Breast epithelium (tissue), 3 donors: ENCODE data around the gene THADA.

Experiments
- POLR2A ChIP-seq: fragments of 450-650 bp; IDR thresholded peaks from one replicate; pipeline ENCODE4 v1.6.1; 2016; ENCODE audit warnings: antibody characterized with exemption, mild to moderate bottlenecking, moderate library complexity
- POLR2AphosphoS5 ChIP-seq, 3 donors: sonication (generic); formaldehyde crosslinking; IDR thresholded peaks; one replicate each; pipeline ENCODE4 v1.6.1; 2017; ENCODE audit warnings: antibody characterized with exemption in 3 of 3
- TF ChIP-seq, protein P1 (sequence below), 3 donors: fragments of 450-650 bp; IDR thresholded peaks; one replicate each; pipeline ENCODE4 v1.5.1; 2016 to 2017; ENCODE audit warnings: antibody characterized with exemption in 3 of 3, mild to moderate bottlenecking in 3 of 3, moderate library complexity in 3 of 3

DNA sequence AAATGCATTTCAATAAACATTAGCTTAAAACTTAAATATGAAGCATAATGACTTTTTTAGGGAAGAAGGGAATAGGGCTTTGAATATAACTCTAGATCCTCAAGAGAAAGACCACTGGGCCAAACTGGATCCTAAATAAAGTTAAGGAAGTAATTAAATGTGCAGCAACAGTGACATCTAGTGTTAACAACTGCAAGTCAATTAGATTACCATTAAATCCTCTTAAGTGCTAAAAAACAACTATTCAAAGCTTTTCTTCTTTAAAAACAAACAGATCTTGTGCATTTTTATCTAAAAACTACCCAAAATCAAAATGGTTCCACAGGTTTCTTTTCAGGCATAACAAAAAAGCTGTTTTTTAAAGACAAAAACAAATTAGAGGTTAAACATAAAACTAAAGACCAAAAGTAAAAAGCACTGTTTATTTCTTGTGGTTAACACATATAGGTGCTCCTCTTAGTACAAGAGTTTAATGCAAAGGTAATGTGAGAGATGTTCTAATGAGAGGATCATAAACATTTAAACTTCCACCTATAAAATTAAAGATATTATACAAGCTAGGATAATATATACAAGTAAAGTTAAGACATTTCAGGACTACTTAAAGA, 111.4 kb downstream of the THADA start:
- TF ChIP-seq, protein P1, sequence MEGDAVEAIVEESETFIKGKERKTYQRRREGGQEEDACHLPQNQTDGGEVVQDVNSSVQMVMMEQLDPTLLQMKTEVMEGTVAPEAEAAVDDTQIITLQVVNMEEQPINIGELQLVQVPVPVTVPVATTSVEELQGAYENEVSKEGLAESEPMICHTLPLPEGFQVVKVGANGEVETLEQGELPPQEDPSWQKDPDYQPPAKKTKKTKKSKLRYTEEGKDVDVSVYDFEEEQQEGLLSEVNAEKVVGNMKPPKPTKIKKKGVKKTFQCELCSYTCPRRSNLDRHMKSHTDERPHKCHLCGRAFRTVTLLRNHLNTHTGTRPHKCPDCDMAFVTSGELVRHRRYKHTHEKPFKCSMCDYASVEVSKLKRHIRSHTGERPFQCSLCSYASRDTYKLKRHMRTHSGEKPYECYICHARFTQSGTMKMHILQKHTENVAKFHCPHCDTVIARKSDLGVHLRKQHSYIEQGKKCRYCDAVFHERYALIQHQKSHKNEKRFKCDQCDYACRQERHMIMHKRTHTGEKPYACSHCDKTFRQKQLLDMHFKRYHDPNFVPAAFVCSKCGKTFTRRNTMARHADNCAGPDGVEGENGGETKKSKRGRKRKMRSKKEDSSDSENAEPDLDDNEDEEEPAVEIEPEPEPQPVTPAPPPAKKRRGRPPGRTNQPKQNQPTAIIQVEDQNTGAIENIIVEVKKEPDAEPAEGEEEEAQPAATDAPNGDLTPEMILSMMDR (IDR thresholded peaks at IDR 0.05): peak in 2 of 3 donors; percentile 83 to 84
- TF ChIP-seq POLR2A (no peak), POLR2AphosphoS5 (IDR thresholded peaks at IDR 0.05) (no peak)
